Esophagus muscularis mucosa (tissue), 4 donors: ENCODE measurements around the gene FTSJ1.
"Not testable (repeated sequence)": the region's sequence is repeated elsewhere in the genome, so short reads cannot be mapped to it uniquely, and the experiment has no call there.

Experiments
- CTCF ChIP-seq, 3 experiments: fragments of 200-600 bp in 2 of 3; fragments of 450-650 bp in 1 of 3; sonication (generic) in 2 of 3; IDR thresholded peaks; one replicate each; pipeline ENCODE4 v1.5.1; 2017 to 2019; ENCODE audit warnings: antibody characterized with exemption in 3 of 3, mild to moderate bottlenecking in 2 of 3, moderate library complexity in 1 of 3
- EP300 ChIP-seq: sonication (generic); formaldehyde crosslinking; IDR thresholded peaks from one replicate; pipeline ENCODE4 v1.6.1; 2017; ENCODE audit warnings: antibody characterized with exemption
- POLR2A ChIP-seq: fragments of 450-650 bp; IDR thresholded peaks from one replicate; pipeline ENCODE4 v1.6.1; 2017; ENCODE audit warnings: antibody characterized with exemption, moderate library complexity, mild to moderate bottlenecking, low read depth

- TF ChIP-seq POLR2A; CTCF (IDR thresholded peaks at IDR 0.05); EP300: not testable (repeated sequence)
Measured at GRCh38 chrX:48427027-48427716, 48.8 kb upstream of the FTSJ1 start.
